HG02763 (cell line): ENCODE data around the gene POU2AF3.
"Not testable (repeated sequence)": the region's sequence is repeated elsewhere in the genome, so short reads cannot be mapped to it uniquely, and the experiment has no call there.

Experiments
- ATAC-seq: cut with Tn5 transposase; IDR thresholded peaks from one replicate; pipeline ENCODE4 v1.9.1; 2021; ENCODE audit warnings: mild to moderate bottlenecking, moderate library complexity; ENCODE audit not compliant: unreplicated experiment

The POU2AF3 gene

DNA sequence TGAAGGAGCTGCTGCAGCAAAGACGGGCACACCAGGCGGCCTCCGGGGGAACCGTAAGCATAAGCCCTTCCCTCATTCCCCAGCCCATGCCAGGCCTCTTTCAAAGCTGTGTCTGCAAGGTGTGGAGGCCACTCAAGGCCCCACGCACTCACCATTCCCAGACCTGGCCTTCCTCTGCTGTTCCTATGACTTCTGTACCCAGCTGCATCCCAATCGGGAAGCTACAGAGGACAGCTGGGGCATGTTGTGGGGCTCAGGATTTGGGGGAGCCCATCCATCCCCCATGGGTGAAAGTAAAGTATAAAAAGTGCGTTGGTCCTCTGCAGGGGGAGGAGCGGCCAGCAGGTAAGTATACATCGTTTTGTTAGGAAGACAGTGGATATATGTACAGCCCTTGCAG is 2.2 kb downstream of the POU2AF3 start:
- no peak for ATAC-seq

DNA sequence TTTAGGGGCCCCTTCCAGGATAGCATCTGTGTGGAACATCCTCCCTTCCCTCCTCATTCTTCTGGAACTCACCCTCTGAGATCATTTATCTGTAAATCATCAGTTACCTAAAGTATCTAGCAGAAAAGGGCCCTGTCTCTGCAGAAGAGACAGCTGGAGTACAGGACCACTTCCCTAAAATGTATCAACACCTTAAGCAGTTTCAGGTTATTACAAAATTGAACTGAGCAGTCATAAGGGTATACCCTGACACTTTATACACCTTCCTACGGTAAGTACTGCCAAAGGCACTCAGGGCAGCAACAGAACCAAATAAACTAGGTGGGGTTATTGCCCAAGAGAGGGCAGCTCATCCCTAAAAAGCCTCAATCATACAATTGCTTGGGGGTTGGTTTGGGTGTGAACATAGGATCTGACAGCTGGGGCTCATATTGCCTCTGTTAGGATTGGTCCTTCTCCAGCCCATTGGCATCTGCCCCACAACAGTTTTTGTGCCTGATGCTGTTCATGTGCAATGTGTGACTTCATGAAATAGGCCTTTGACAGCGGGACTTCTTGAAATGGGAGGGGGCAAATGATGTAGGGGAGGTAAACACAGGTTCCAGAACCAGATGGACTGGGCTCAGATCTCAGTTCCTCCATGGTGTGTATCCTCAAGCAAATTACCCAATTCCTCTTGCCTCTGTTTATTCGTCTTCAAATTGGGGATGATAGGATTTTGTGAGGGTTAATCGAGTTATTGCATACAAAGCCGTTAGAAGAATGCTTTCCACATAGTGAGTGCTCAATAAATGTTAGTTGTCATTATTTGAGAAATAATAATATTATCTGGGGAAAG is 2.9 kb downstream of the POU2AF3 start:
- ATAC-seq = no peak

DNA sequence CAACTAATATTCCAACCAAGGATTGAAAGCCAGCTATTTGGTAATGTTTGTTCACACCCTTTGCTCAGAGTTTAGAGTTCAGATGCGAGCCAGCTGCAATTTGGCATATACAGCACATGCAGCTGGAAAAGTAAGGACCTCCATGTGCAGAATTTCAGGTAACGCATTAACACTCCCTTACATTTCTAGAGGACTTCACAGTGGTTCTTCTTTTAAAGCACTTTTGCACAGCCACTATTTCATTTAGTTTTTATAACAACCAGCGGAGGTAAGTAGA is 3.4 kb downstream of the POU2AF3 start:
- ATAC-seq = no peak

DNA sequence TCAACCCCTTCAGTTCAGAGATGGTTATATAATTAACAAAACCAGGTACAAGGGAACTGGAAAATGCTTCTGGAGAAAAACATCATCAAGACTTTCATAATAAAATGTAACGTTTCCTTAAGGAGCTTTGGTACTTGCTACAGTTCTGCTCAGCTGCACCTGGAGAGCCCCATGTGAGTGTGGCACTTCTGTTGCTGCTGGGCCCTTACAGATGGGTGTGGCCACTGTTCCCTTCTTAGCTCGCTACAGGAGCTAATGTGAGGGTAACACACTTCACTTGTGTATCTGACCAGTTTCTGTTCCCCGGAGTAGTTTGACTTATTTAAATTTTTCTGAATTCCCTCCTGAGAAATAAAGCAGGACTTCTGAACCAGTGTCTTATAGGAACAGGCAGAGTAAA is 4.0 kb downstream of the POU2AF3 start:
- ATAC-seq = no peak

DNA sequence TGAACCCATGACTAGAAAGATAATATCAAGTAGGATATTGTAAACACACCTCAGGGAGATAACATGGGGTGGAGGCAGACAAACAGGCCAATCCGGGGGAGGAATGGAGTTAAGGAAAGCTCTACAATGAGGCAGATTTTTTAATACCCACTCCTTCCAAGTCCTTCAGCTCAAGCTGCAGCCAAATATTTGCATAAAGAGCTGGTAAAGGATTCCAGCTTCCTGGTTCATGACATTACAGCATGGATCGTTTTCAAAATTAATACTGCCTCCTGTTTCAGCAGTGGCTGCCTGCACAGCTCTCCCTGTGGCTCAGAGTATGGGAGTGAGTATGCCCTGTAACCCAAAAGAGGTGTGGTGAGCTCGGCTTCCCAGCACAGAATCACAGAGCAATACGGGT is 5.1 kb downstream of the POU2AF3 start:
- ATAC-seq = no peak

DNA sequence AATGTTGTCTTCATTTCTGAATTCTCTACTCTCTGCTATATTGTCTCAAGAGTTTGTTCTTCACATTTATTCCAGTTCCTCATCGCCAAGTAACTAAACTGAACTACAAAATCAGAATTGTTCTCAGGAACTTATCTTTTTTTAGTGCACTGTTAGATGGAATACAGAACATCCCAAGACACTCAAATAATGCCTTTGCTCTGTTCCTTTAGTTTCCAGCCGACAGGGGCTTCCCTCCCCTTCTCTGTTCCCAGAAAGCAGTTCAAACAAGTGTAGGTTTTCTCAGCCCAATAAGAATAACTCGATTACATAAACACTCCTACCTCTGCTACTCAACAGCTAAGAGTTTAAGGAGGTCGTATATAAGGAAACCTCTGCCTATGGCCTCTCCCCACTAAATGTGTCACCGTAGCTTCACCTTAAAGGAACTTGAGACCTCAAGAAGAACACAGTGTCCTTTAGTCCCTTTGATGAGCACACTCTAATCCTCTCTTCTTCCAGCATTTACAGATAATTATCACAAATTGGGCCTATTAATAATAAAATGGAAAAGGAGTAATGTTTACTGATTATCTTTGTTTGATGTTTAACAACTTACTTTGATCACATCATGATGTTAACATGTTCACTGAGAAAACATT is 6.9 kb downstream of the POU2AF3 start:
- no peak for ATAC-seq

DNA sequence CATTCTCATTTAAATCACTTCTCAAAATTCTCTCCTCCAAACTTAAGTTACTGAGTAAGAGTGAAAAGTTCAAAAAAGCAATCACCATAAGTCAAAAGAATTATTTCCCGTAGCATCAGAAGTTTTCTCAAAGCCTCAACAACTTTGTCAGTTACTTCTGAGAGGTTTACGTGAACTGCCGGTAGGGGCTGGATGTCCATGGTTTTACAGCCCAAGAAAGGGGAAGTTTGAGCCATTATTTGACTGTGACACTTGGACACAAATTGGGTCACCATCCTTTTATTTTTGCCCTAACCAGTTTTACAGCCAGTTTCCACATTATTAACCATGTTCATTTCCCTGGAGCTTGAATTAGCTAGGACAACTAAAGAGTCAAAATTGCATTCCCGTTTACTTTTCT is 7.5 kb downstream of the POU2AF3 start:
- no peak for ATAC-seq

DNA sequence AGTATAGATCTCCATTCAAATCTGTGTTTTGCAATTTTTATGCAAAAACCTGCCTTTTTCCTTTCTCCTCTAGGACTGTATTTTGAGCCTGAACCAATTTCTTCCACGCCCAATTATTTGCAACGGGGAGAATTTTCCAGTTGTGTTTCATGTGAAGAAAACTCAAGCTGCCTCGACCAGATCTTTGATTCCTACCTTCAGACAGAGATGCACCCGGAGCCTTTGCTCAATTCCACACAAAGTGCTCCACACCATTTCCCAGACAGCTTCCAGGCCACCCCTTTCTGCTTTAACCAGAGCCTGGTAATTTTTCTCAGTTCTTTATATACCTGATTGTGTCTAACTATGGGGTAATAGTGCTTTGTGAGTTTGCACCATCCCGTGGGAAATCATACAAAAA is 8.0 kb downstream of the POU2AF3 start:
- no peak for ATAC-seq

DNA sequence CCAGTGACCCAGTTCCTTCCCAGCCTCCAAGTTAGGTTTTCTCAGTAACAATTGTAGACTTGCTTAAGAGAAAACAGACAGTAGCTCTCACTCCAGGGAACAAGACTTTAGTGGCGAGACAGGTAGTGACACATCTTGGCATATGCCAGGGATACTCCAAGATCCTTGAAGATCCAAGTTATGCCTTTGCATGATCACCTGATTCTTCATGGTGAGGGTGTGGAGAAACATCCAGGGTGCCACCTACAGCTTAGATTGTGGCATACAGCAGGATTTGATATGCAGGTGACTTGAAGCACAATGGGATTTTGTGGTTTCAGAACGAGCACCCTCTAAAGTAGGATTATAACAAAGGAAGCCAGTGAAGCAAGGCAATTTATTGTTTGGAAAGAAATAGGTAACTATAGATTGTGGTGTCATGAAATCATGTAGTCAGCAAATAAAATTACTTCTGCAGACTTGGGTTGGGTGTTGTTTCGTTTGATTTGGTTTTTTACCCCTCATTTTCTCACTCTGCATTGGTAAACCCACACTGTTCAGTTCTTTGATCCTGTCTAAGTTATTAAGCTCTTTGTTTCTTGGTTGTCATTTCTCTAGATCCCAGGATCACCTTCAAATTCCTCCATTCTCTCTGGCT is 9.2 kb downstream of the POU2AF3 start:
- ATAC-seq = no peak

DNA sequence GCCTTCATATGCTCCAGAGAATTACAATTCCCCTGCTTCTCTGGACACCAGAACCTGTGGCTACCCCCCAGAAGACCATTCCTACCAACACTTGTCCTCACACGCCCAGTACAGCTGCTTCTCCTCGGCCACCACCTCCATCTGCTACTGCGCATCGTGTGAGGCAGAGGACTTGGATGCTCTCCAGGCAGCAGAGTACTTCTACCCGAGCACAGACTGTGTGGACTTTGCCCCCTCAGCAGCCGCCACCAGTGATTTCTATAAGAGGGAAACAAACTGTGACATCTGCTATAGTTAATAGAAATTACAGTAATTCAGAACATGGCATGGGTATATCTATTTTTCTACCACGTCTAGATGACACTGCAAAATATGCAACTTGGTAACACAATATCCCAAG is 9.8 kb downstream of the POU2AF3 start:
- ATAC-seq = no peak

DNA sequence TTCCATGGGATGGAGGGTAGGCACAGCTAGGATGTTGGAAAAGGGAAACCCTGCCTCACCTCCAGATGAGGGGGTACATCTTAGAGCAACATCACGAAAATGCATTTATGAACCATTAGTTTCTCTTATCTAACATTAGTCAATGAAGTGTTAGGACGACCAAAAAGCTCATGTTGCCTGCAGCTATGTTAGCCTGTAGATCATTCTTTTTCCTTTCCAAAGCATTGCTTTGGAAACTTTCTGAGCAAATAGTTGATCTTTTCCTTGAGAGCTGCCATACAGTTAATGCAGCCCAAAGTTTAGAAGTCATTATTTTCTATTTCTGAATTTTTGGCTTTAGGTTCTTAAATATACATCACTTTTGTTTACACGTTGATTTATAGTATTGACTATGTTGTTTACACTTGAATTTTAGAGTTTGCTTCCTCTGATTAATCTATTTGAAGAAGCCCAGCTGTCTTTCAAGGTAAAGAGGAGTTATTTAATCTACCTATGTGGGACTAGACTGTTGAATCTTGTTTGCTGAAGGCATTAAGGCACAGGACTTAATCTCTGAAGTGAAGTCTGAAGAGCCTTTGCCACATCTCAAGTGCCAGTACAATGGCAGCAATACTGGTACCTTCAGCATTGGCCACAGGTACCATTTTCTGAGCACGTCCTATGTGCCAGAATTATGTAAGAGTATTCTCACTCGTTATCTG is 11.0 kb downstream of the POU2AF3 start:
- no peak for ATAC-seq

DNA sequence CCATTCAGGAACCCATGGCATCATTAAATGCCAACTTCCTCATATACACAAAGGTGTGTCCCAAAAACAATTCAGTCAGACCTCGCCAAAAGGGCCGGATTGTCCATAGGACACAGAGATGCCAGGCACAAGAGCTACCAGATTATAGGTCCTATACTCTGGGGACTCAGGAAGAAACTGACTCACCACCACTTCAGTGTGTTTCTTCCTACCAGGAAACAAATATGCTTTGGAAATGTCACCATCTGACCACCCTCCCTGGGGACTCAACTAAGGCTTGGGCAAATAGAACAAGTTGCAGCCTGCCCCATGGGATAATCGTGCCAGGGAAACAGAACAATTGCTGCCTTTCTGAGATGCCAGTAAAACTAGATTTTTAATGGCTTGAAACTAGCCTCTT is 11.7 kb downstream of the POU2AF3 start:
- ATAC-seq = no peak

DNA sequence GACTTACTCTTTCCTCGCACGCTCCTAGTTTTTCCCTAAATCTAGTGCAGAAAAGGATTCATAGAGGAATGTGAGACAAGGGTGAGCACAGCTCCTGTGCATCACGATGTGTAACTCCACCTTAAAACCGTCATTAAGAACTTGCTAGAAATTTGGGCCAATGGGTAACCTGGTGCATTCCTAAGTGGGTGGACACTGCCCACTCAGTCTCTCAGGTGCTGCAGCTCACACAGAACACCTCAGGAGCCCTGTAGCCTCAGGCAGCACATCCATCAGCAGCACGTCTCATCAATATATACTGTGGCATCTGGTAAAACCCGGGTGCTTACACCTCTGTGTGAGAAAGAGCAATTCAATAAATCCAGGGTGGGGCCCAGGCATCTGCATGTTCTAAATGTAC is 12.4 kb downstream of the POU2AF3 start:
- ATAC-seq = no peak

DNA sequence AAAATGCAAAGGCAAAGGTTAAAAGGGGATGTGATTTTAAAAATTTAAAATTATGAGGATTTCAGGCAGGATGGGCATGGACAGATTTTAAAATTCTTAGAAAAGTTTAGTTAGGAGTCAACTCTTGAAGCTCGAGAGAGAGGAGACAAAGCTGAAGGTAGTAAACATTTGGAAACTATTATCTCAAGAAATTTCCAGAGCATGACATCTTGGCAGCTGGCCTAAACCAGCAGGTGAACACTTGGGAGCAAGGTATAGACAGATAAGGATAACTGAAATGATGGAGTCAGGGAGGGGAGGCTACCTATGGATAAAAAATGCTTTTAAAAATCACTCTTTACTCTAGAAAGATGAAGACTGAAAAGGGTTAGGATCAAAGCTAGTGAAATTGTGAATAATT is 13.7 kb downstream of the POU2AF3 start:
- ATAC-seq = no peak

DNA sequence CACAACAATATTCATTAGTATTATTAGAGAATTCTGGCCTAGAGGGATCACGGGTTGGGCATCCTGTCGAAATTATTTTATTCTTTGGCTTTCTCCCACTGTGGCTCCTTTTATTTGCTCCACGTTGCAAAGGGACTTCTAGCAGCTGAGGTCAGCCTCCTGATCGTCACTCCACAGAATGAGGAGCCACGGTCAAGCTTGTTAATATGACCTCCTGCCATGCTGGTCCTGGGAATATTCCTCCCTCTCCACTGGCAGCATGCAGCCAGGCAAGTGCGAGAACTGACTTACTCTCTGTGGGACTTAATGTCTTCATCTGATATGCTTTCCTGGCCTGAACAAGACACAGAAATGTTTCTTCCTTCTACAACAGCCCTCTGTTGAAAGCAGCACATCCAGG is 20.9 kb downstream of the POU2AF3 start:
- no peak for ATAC-seq

DNA sequence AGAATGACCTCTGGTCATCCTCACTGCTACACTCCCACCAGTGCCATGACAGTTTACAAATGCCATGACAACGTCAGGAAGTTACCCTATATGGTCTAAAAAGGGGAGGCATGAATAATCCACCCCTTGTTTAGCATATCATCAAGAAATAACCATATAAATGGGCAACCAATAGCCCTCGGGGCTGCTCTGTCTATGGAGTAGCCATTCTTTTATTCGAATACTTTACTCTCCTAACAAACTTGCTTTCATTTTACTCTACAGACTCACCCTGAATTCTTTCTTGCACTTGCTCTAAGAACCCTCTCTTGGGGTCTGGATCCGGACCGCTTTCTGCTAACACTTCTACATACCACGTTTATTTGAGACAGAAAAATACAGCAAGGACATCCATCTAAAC is 21.9 kb downstream of the POU2AF3 start:
- not testable (repeated sequence) for ATAC-seq

DNA sequence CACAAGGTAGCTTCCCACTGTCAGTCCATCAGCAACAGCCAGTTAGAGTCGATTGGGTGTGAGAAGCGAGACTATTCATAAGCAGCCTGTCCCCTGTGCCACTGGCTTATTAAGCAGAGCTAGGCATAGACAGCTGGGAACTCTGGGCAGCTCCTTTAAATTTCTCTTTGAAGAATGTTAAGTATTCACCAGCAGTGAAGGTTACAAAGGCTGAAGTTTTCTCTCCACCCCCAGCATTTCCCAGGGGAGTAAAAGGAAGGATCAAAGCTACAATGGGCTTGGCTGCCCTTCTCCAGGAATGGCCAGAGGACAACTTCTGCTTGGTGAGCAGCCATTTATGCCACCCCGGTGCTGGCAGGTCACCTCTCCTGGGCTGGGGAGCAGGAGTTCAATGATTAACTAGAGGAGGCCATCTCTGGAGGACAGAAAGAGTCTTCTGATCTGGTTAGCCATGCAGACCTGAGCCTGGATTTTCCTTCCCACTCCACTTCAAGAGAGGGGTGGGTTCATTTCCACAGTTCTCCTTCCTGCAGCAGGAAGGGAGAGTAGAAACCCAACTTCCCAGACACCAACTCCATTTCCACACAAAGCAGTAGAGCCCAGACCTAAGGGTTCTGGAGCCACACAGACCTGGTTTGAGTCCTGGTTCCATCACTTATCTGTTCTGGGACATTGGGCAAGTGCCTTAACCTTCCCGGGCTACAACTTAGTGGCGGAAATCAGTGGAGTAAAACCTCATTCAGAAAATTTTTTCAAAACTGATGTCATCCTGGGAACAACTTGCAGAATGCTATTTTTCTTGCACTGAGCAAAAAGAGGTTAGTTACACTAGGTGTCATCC is 22.6 kb downstream of the POU2AF3 start:
- ATAC-seq = no peak

DNA sequence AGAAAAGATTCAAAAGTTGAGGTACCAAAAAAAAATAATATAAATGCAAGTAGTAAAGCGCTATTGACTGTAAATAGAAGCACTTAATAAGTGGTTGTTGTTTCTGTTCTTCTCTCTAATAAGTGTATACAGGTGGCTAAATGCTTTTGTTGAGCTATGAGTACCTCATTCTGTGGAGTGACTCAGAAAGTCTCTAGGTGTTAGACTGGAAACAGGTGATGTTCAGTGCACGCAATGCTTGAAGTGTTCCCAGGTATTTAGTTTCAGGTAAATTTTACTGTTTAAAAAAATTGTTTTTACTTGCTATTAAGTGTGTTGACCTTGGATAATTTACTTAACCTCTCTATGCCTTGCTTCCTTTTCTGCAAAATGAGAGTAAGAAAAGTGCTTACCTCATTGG is 24.2 kb downstream of the POU2AF3 start:
- ATAC-seq = no peak

DNA sequence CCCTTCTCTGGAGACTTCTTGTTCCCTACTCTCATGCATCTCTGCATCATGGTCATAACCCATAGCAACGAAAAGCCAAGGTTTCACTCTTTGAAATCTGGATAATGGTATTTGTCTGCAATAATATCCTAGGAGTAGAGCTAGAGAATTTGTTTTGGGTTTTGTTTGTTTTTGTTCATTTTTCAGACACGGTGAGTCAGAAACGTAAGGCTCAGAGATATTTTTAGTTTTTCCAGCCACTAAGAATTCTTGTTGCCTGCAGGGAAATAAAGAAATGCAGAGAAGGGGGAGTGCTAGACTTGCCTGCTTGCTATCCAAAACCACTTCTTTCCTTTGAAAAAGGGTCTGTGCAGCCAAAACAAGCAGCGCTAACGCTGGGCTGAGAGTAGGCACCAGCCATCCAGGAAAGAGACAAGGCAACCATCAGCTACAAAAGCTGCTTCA is 26.0 kb downstream of the POU2AF3 start:
- no peak for ATAC-seq

DNA sequence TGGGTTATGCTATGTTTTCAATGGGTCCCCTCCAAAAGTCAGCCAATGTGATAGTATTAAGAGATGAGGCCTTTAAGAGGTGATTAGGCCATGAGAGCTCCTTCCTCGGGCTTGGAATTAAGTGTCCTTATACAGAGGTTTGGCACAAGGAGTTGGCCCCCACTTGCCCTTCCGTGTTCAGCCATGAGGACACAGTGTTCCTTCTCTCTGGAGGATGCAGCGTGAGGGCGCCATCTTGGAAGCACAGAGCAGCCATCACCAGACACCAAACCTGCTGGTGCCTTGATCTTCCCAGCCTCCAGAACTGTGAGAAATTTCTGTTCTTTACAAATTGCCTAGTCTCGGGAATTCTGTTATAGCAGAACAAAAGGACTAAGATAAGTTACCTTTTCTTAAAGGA is 26.9 kb downstream of the POU2AF3 start:
- no peak for ATAC-seq

DNA sequence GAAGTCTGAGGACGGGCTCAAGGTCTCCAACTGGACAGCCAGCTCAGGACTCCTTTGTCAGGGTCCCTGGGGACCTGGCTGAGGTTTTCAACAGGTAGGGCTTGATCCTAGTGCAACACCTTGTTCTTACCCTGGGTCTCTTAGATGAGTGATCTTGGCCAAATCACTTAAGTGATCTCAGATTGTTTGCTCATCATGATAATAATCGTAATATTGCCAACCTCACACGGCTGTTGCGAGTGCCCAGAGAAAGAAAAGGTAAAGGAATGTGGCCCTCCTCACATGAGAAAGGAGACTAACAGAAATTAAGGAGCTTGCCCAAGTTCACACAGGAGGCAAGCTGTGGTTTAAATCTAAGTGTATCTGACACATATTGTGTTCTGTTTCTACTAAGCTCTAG is 28.5 kb downstream of the POU2AF3 start:
- ATAC-seq = no peak
